Activated T-cell treated with anti-CD3 and anti-CD28 coated beads for 24 hours (primary cell): ENCODE measurements around the gene ARHGAP29.
"Not testable (repeated sequence)": the region's sequence is repeated elsewhere in the genome, so short reads cannot be mapped to it uniquely, and the experiment has no call there.

ENCODE experiments used
- DNase-seq: peaks from one replicate; pipeline ENCODE4 v3.0.0-alpha.2; 2020; ENCODE audit warnings: low read depth

The ARHGAP29 gene

GRCh38 chr1:94165843-94166242, 71.5 kb downstream of the ARHGAP29 start:
- no peak for DNase-seq

- DNase-seq = not testable (repeated sequence)
Measured at GRCh38 chr1:94164885-94165284, 72.5 kb downstream of the ARHGAP29 start.

- DNase-seq = not testable (repeated sequence)
Measured at GRCh38 chr1:94164121-94164520, 73.3 kb downstream of the ARHGAP29 start.

GRCh38 chr1:94163249-94163648, 74.1 kb downstream of the ARHGAP29 start:
- not testable (repeated sequence) for DNase-seq

- DNase-seq = no peak
Measured at GRCh38 chr1:94160811-94161210, 76.6 kb downstream of the ARHGAP29 start.

- no peak for DNase-seq
Measured at GRCh38 chr1:94156096-94156625, 81.2 kb downstream of the ARHGAP29 start.

- DNase-seq = no peak
Measured at GRCh38 chr1:94154989-94155388, 82.4 kb downstream of the ARHGAP29 start.

GRCh38 chr1:94153133-94153532, 84.3 kb downstream of the ARHGAP29 start:
- no peak for DNase-seq

GRCh38 chr1:94149166-94149565, 88.2 kb downstream of the ARHGAP29 start:
- DNase-seq = not testable (repeated sequence)

GRCh38 chr1:94146273-94146672, 91.1 kb downstream of the ARHGAP29 start:
- DNase-seq = no peak

- DNase-seq = no peak
Measured at GRCh38 chr1:94144836-94145235, 92.5 kb downstream of the ARHGAP29 start.

- no peak for DNase-seq
Measured at GRCh38 chr1:94143809-94144176, 93.6 kb downstream of the ARHGAP29 start.

GRCh38 chr1:94143173-94143808, 94.1 kb downstream of the ARHGAP29 start:
- no peak for DNase-seq

- no peak for DNase-seq
Measured at GRCh38 chr1:94142583-94142982, 94.8 kb downstream of the ARHGAP29 start.

- DNase-seq = no peak
Measured at GRCh38 chr1:94142022-94142421, 95.4 kb downstream of the ARHGAP29 start.

- no peak for DNase-seq
Measured at GRCh38 chr1:94132111-94132510, 105.3 kb downstream of the ARHGAP29 start.

- DNase-seq = no peak
Measured at GRCh38 chr1:94130851-94131595, 106.4 kb downstream of the ARHGAP29 start.

- no peak for DNase-seq
Measured at GRCh38 chr1:94126651-94127050, 110.7 kb downstream of the ARHGAP29 start.

GRCh38 chr1:94125551-94126514, 111.6 kb downstream of the ARHGAP29 start:
- no peak for DNase-seq

- DNase-seq = no peak
Measured at GRCh38 chr1:94124538-94124937, 112.8 kb downstream of the ARHGAP29 start.

GRCh38 chr1:94122201-94122970, 115.0 kb downstream of the ARHGAP29 start:
- DNase-seq = no peak
